ENCODE measurements around the gene FH.

Gene FH

GRCh38 chr1:241456743-241457142 is 62.8 kb downstream of the FH start:
- DNase-seq = no peak

DNA sequence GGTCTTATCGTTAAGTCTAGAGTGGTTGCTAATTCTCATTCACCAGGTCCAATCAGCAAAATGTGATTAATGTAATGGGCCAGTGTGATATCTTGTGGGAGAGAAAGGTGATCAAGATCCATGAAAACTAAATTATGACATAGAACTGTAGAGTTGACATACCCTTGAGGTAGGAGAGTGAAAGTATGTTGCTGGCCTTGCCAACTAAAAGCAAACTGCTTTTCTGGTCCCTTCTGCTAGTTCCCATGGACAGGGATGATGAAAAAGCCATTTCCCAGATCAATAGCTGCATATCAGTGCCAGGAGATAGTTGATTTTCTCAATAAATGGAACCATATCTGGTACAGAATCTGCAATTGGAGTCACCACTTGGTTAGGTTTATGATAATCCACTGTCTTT is 65.8 kb downstream of the FH start:
- no peak for DNase-seq

GRCh38 chr1:241451956-241452355 is 67.6 kb downstream of the FH start:
- DNase-seq = no peak
